ENCODE measurements around the gene VPS37C.
A peak's percentile ranks its signal among the peaks of the same experiment; 100 is the strongest.
"Not testable (repeated sequence)": the region's sequence is repeated elsewhere in the genome, so short reads cannot be mapped to it uniquely, and the experiment has no call there.

VPS37C gene

GRCh38 chr11:61161190-61162091 is at the start of gene VPS37C:
TSS of gene VPS37C (minus strand) at chr11:61161426. CDS start at chr11:61138829, 22,597 bp downstream.
- peak within 1 kb of the TSS; percentile 95 for H3K27ac Mint-ChIP-seq
- H3K27me3 Mint-ChIP-seq (ENCODE audit: low read depth, poor library complexity) = peaks cover 3% of the 10 kb centered on the region
- peak; percentile 96 for DNase-seq
- peak within 1 kb of the TSS; percentile 88 for H3K4me3 Mint-ChIP-seq
- peaks cover 13% of the 10 kb centered on the region for H3K9me3 Mint-ChIP-seq
- no peak for TF ChIP-seq CTCF (IDR thresholded peaks at IDR 0.05)
- peaks cover 18% of the 10 kb centered on the region for H3K36me3 Mint-ChIP-seq (ENCODE audit: low read depth)
- H3K4me1 Mint-ChIP-seq = peaks cover 65% of the 10 kb centered on the region

- not testable (repeated sequence) for H3K9me3 Mint-ChIP-seq; DNase-seq; H3K27ac Mint-ChIP-seq; H3K4me3 Mint-ChIP-seq; H3K27me3 Mint-ChIP-seq (ENCODE audit: low read depth, poor library complexity); H3K36me3 Mint-ChIP-seq (ENCODE audit: low read depth); H3K4me1 Mint-ChIP-seq
Measured at GRCh38 chr11:61210629-61211028, 49.4 kb upstream of the VPS37C start.

GRCh38 chr11:61207636-61208310 is 46.5 kb upstream of the VPS37C start:
- H3K27ac Mint-ChIP-seq; H3K4me3 Mint-ChIP-seq; H3K9me3 Mint-ChIP-seq; H3K36me3 Mint-ChIP-seq (ENCODE audit: low read depth); H3K27me3 Mint-ChIP-seq (ENCODE audit: low read depth, poor library complexity); DNase-seq: not testable (repeated sequence)
- peaks cover 16% of the 10 kb centered on the region for H3K4me1 Mint-ChIP-seq

GRCh38 chr11:61204502-61205059 is 43.4 kb upstream of the VPS37C start:
- DNase-seq; H3K4me3 Mint-ChIP-seq; H3K36me3 Mint-ChIP-seq (ENCODE audit: low read depth); H3K27me3 Mint-ChIP-seq (ENCODE audit: low read depth, poor library complexity); H3K9me3 Mint-ChIP-seq: not testable (repeated sequence)
- Mint-ChIP-seq H3K4me1 (peaks cover 31% of the 10 kb centered on the region), H3K27ac (peak overlapping the region; percentile 59)

- not testable (repeated sequence) for H3K36me3 Mint-ChIP-seq (ENCODE audit: low read depth); DNase-seq; H3K27ac Mint-ChIP-seq; H3K4me3 Mint-ChIP-seq; H3K27me3 Mint-ChIP-seq (ENCODE audit: low read depth, poor library complexity)
- H3K9me3 Mint-ChIP-seq = peaks cover 12% of the 10 kb centered on the region
- H3K4me1 Mint-ChIP-seq = peaks cover 31% of the 10 kb centered on the region
Measured at GRCh38 chr11:61203873-61204272, 42.6 kb upstream of the VPS37C start.

- H3K27ac Mint-ChIP-seq = peak within 1 kb of the TSS; percentile 59
- not testable (repeated sequence) for H3K27me3 Mint-ChIP-seq (ENCODE audit: low read depth, poor library complexity); H3K4me3 Mint-ChIP-seq; DNase-seq; H3K36me3 Mint-ChIP-seq (ENCODE audit: low read depth)
- H3K9me3 Mint-ChIP-seq = peaks cover 18% of the 10 kb centered on the region
- H3K4me1 Mint-ChIP-seq = peaks cover 31% of the 10 kb centered on the region
Measured at GRCh38 chr11:61202950-61203746, 41.9 kb upstream of the VPS37C start, which contains the start of gene PGA3. TSS of gene PGA3 (plus strand) at chr11:61203515. CDS start at chr11:61203565, 50 bp downstream.

GRCh38 chr11:61201476-61201875 is 40.2 kb upstream of the VPS37C start:
- H3K4me3 Mint-ChIP-seq = no peak overlapping the region

More at GRCh38 chr11:61201476-61201875, 40.2 kb upstream of the VPS37C start:
- Mint-ChIP-seq H3K27ac (no peak overlapping the region), H3K27me3 (ENCODE audit: low read depth, poor library complexity) (peaks cover 9% of the 10 kb centered on the region), H3K36me3 (ENCODE audit: low read depth) (no peaks in the 10 kb centered on the region), H3K9me3 (peaks cover 18% of the 10 kb centered on the region), H3K4me1 (peaks cover 31% of the 10 kb centered on the region)
- TF ChIP-seq CTCF (IDR thresholded peaks at IDR 0.05) = no peak
- DNase-seq = no peak

Data from nephron progenitor cell (in vitro differentiated cells).